Measurements from ENCODE around the gene LCOR.

DNA sequence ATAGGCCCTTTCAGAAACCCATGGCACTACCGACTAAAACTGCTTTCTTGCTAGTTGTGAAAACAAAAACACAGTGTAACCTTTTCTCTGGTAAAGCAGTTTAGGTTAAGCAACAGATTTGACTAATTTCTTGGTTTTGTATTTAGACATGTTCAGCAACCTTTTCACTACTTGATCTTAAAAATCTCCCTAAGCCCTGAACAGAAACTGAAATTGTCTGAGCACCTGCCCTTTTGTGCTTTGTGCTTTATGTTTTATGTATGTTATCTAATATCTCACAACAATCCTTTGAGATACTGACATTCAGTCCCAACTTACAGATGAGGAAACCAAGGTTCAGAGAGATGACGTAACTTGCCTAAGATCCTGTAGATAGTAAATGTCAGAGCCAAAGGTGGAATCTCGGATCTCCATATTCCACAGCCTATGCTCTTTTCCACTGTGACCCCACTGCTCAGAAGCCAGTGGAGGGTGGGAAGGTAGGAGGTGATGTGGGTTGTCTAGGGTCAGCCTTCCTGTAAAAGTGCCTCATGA lies 146.6 kb downstream of the LCOR start:
- TF ChIP-seq, protein P1, sequence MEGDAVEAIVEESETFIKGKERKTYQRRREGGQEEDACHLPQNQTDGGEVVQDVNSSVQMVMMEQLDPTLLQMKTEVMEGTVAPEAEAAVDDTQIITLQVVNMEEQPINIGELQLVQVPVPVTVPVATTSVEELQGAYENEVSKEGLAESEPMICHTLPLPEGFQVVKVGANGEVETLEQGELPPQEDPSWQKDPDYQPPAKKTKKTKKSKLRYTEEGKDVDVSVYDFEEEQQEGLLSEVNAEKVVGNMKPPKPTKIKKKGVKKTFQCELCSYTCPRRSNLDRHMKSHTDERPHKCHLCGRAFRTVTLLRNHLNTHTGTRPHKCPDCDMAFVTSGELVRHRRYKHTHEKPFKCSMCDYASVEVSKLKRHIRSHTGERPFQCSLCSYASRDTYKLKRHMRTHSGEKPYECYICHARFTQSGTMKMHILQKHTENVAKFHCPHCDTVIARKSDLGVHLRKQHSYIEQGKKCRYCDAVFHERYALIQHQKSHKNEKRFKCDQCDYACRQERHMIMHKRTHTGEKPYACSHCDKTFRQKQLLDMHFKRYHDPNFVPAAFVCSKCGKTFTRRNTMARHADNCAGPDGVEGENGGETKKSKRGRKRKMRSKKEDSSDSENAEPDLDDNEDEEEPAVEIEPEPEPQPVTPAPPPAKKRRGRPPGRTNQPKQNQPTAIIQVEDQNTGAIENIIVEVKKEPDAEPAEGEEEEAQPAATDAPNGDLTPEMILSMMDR (conservative IDR thresholded peaks at IDR 0.05; ENCODE audit: low read depth, low read length): no peak
- no peak for TF ChIP-seq EZH2 (IDR thresholded peaks at IDR 0.05; ENCODE audit: borderline replicate concordance, low read depth, low read length, poor library complexity, severe bottlenecking)

Measured in A673 (cell line).